GM12878 (cell line): ENCODE measurements around the gene VIPR1. TPM values are rescaled to one million over a fixed set of nuclear protein-coding genes. Genes with fewer than 3 reads are reported as not detected.

Source experiments
- ATAC-seq: fragments of 200-7000 bp; cut with Tn5 transposase; 3 replicates; pipeline ENCODE4 v1.9.1; 2020; ENCODE audit warnings: mild to moderate bottlenecking, moderate library complexity
- BruUV-seq: library from RNA; stranded (reverse); fragments of 400-500 nt; replicated peaks from 2 replicates; lab custom pipeline; 2021; lab: Mats Ljungman, UMichigan
- CTCF ChIA-PET: fragments of 300-600 bp; sonication (Branson Sonifier 250); formaldehyde crosslinking; extraction: SDS; loops from one replicate; lab custom pipeline; 2021; ENCODE audit warnings: inconsistent platforms; lab: Yijun Ruan, JAX
- POLR2A ChIA-PET: fragments of 350-600 bp; formaldehyde crosslinking; extraction: SDS; loops from one replicate; lab custom pipeline; 2021; ENCODE audit warnings: inconsistent platforms; lab: Charles Lee
- RAD21 ChIA-PET: fragments of 300-600 bp; sonication (Branson Sonifier 250); formaldehyde crosslinking; loops from one replicate; lab custom pipeline; 2023; ENCODE audit warnings: antibody characterized with exemption; ENCODE audit not compliant: unreplicated experiment; lab: Charles Lee
- SMC1A ChIA-PET: fragments of 300-600 bp; sonication (Branson Sonifier 250); formaldehyde crosslinking; loops from one replicate; lab custom pipeline; 2023; ENCODE audit not compliant: unreplicated experiment, uncharacterized antibody; lab: Charles Lee
- DNase-seq: peaks from one replicate; pipeline ENCODE4 v3.0.0-alpha.2; 2011; ENCODE audit warnings: low read depth, low spot score
- FAIRE-seq: peaks from 3 replicates; lab custom pipeline; 2011; peaks lifted over from hg19 to GRCh38; lab: Jason Lieb, UNC
- H2AFZ ChIP-seq: 2 replicates; pipeline ENCODE4 v1.6.0; 2011; ENCODE audit warnings: low read depth, low read length, control low read depth; ENCODE audit not compliant: control insufficient read depth
- H3K27ac ChIP-seq: 2 replicates; pipeline ENCODE4 v1.5.1; 2011; ENCODE audit warnings: control low read depth; ENCODE audit not compliant: control insufficient read depth, insufficient read depth
- H3K27me3 ChIP-seq, 2 experiments: replicated peaks in 1 of 2; 2 replicates each; pipeline versions ENCODE4 v1.6.0 to v1.6.1; 2011; ENCODE audit warnings: low read length in 1 of 2; ENCODE audit not compliant: control insufficient read depth in 2 of 2, insufficient read depth in 2 of 2
- H3K36me3 ChIP-seq, 2 experiments: 2 replicates each; pipeline ENCODE4 v1.5.1; 2011; ENCODE audit warnings: low read length in 1 of 2; ENCODE audit not compliant: control insufficient read depth in 2 of 2, insufficient read depth in 2 of 2
- H3K4me1 ChIP-seq: 2 replicates; pipeline ENCODE4 v1.6.1; 2011; ENCODE audit warnings: mild to moderate bottlenecking, low read length, moderate library complexity, mixed read lengths; ENCODE audit not compliant: control insufficient read depth, insufficient read depth
- H3K4me2 ChIP-seq: 2 replicates; pipeline ENCODE4 v1.6.0; 2011; ENCODE audit warnings: control low read depth; ENCODE audit not compliant: control insufficient read depth, insufficient read depth
- H3K4me3 ChIP-seq: fragments of 200-600 bp; sonication (generic); 2 replicates; pipeline ENCODE4 v1.5.1; 2016
- H3K79me2 ChIP-seq: 2 replicates; pipeline ENCODE4 v1.6.0; 2011; ENCODE audit warnings: low read length; ENCODE audit not compliant: control insufficient read depth, insufficient read depth
- H3K9ac ChIP-seq: 2 replicates; pipeline ENCODE4 v1.8.0; 2011; ENCODE audit warnings: low read length, control low read depth, mixed read lengths; ENCODE audit not compliant: control insufficient read depth, insufficient read depth
- H3K9me3 ChIP-seq: replicated peaks from 3 replicates; pipeline ENCODE4 v1.5.1; 2011; ENCODE audit warnings: mild to moderate bottlenecking, low read length; ENCODE audit not compliant: control insufficient read depth, insufficient read depth
- H4K20me1 ChIP-seq: 2 replicates; pipeline ENCODE4 v1.6.0; 2011; ENCODE audit not compliant: control insufficient read depth, insufficient read depth
- ATF3 ChIP-seq: IDR thresholded peaks from 2 replicates; pipeline ENCODE4 v1.6.1; 2011; ENCODE audit warnings: low read depth, mild to moderate bottlenecking, low read length, moderate library complexity, borderline replicate concordance; ENCODE audit errors: extremely low read depth
- ATF7 ChIP-seq: fragments of 450-650 bp; IDR thresholded peaks from 2 replicates; pipeline ENCODE4 v1.6.1; 2016; ENCODE audit warnings: low read depth, mild to moderate bottlenecking
- BACH1 ChIP-seq: fragments of 450-650 bp; IDR thresholded peaks from 2 replicates; pipeline ENCODE4 v1.6.1; 2017; ENCODE audit warnings: mild to moderate bottlenecking, borderline replicate concordance
- BCL3 ChIP-seq: IDR thresholded peaks from 2 replicates; pipeline ENCODE4 v1.6.1; 2011; ENCODE audit warnings: borderline replicate concordance, low read depth, mild to moderate bottlenecking, moderate library complexity, low read length; ENCODE audit not compliant: insufficient read depth, poor library complexity, severe bottlenecking
- CHD1 ChIP-seq: IDR thresholded peaks from 2 replicates; pipeline ENCODE4 v1.6.1; 2012; ENCODE audit warnings: low read depth, low read length, improper control_type of control experiment
- CREM ChIP-seq: IDR thresholded peaks from 2 replicates; pipeline ENCODE4 v1.6.1; 2014; ENCODE audit warnings: antibody characterized with exemption, low read depth
- GATAD2B ChIP-seq: fragments of 450-650 bp; conservative IDR thresholded peaks from 2 replicates; pipeline ENCODE4 v1.6.1; 2017; ENCODE audit warnings: low read depth, mild to moderate bottlenecking, moderate library complexity
- JUNB ChIP-seq: IDR thresholded peaks from 2 replicates; pipeline ENCODE4 v1.6.1; 2016; ENCODE audit warnings: antibody characterized with exemption, mild to moderate bottlenecking
- KDM1A ChIP-seq: fragments of 200-600 bp; sonication (generic); IDR thresholded peaks from 2 replicates; pipeline ENCODE4 v1.6.1; 2016; ENCODE audit warnings: borderline replicate concordance
- MXI1 ChIP-seq: fragments of 150-350 bp; IDR thresholded peaks from 2 replicates; pipeline ENCODE4 v1.6.1; 2011; ENCODE audit warnings: low read depth, mild to moderate bottlenecking, inconsistent platforms, low read length, improper control_type of control experiment
- RFX5 ChIP-seq: IDR thresholded peaks from 2 replicates; pipeline ENCODE4 v1.6.1; 2011; ENCODE audit warnings: low read depth, low read length, improper control_type of control experiment
- SKIL ChIP-seq: fragments of 450-650 bp; IDR thresholded peaks from 2 replicates; pipeline ENCODE4 v1.6.1; 2017; ENCODE audit warnings: mild to moderate bottlenecking, low read depth, inconsistent platforms; ENCODE audit not compliant: poor library complexity, severe bottlenecking
- SRF ChIP-seq, 2 experiments: IDR thresholded peaks; 2 replicates each; pipeline ENCODE4 v1.6.1; 2011; ENCODE audit warnings: low read depth in 2 of 2, low read length in 2 of 2, mild to moderate bottlenecking in 1 of 2, moderate library complexity in 1 of 2
- SUPT20H ChIP-seq: IDR thresholded peaks from 2 replicates; pipeline ENCODE4 v1.6.1; 2011; ENCODE audit warnings: low read depth, mild to moderate bottlenecking, low read length, moderate library complexity, borderline replicate concordance; ENCODE audit not compliant: control insufficient read depth
- TARDBP ChIP-seq: IDR thresholded peaks from 2 replicates; pipeline ENCODE4 v1.6.1; 2016; ENCODE audit warnings: borderline replicate concordance
- ZNF24 ChIP-seq: fragments of 450-650 bp; IDR thresholded peaks from 2 replicates; pipeline ENCODE4 v1.6.1; 2017; ENCODE audit warnings: antibody characterized with exemption, mild to moderate bottlenecking
- ZNF274 ChIP-seq: IDR thresholded peaks from one replicate; pipeline ENCODE4 v1.8.0; 2011; ENCODE audit not compliant: insufficient read length, insufficient read depth
- WGBS: methylation state at CpG from one replicate; pipeline ENCODE4 v1.1.6; 2016; ENCODE audit warnings: low lambda C conversion rate; ENCODE audit not compliant: insufficient replicate concordance, insufficient coverage; ENCODE audit errors: missing lambda C conversion rate; 5-methylcytosine and 5-hydroxymethylcytosine counted together
- in situ Hi-C: fragments of 300-500 bp; cut with MboI; formaldehyde crosslinking; loops from 9 replicates; pipeline ENCODE4 v1.14.3; 2018; ENCODE audit warnings: mixed read lengths
- intact Hi-C: fragments of 100-400 bp; cut with micrococcal nuclease; formaldehyde crosslinking; loops from one replicate; pipeline ENCODE4 v1.14.2; 2022; ENCODE audit not compliant: unreplicated experiment
- polyA plus RNA-seq, 11 experiments: library from polyadenylated mRNA; depleted of rRNA in 4 of 11; unstranded in 6 of 11; stranded (reverse) in 5 of 11; fragments of >200 nt; fragmentation: Nextera tagmentation in 4 of 11; fragmentation: Illumina TruSeq in 1 of 11; extraction: Ambion mirVana in 4 of 11; extraction: Trizol in 1 of 11; gene quantifications; 1 replicate in 1 of 11; 2 replicates in 10 of 11; pipeline versions ENCODE4 v1.2.1 to v1.2.3, GENCODE V29; 2011 to 2016; ENCODE audit warnings: inconsistent platforms in 2 of 11, missing spikeins in 2 of 11, low read depth in 1 of 11
- total RNA-seq, 4 experiments: library from RNA; depleted of rRNA in 3 of 4; stranded (reverse); fragments of >200 nt in 3 of 4; fragmentation: Illumina TruSeq in 1 of 4; extraction: Trizol in 1 of 4; gene quantifications; 2 replicates each; pipeline versions ENCODE4 v1.2.1 to v1.2.3, GENCODE V29; 2013 to 2021

VIPR1 gene
- total and polyA plus RNA-seq, 10 of the 15 experiments (the other 5 are each of a cell fraction or from before 2014, with no cell fraction given): 0.03 to 0.28 (median 0.12) TPM; not detected in 6

- peaks cover under 1% of the 10 kb centered on the region; the same call in 2 of the 3 replicates for H3K9me3 ChIP-seq
- in situ Hi-C loops: loop anchor here (10.0 kb wide), 1 partner anchor 175 kb away; no protein-coding TSS in a partner anchor
- TF ChIP-seq BCL3: no peak
- no peak for TF ChIP-seq SKIL
- no peak for TF ChIP-seq SRF (IDR thresholded peaks at IDR 0.05; ENCODE audit: low read depth in 2 of 2, low read length in 2 of 2)
- TF ChIP-seq TARDBP: no peak
- TF ChIP-seq ATF3: no peak
- TF ChIP-seq ZNF24: no peak
- no peak for TF ChIP-seq MXI1
- no peak for TF ChIP-seq KDM1A
- no peak for TF ChIP-seq BACH1
- TF ChIP-seq CHD1: no peak
- no peak for TF ChIP-seq JUNB
- no peak for TF ChIP-seq ATF7
- no peak for TF ChIP-seq SUPT20H
- no peak for TF ChIP-seq ZNF274
- TF ChIP-seq RFX5: no peak
- no peak for TF ChIP-seq CREM
- TF ChIP-seq GATAD2B: no peak
- ATAC-seq (no peak), DNase-seq (no peak), FAIRE-seq (no peak)
- 64% methylated on average over 2 of the region's 2 CpGs for WGBS
- H3K4me2 ChIP-seq: no peak overlapping the region
- no peaks in the 10 kb centered on the region for H3K79me2 ChIP-seq
- ChIA-PET POLR2A (no interaction called here), SMC1A (no interaction called here), CTCF (no interaction called here), RAD21 (no interaction called here)
- H3K9ac ChIP-seq: no peak overlapping the region
- intact Hi-C loops: loop anchor here (5.0 kb wide), 1 partner anchor 173 kb away; no protein-coding TSS in a partner anchor
- no peaks in the 10 kb centered on the region for H4K20me1 ChIP-seq
- BruUV-seq: no TSS peak
- H3K27ac ChIP-seq: no peak overlapping the region
- H2AFZ ChIP-seq: no peak overlapping the region
- peaks cover 3 to 19% of the 10 kb centered on the region in 2 experiments for H3K36me3 ChIP-seq
- H3K27me3 ChIP-seq: no peaks in the 10 kb centered on the region
- no peaks in the 10 kb centered on the region for H3K4me1 ChIP-seq
- H3K4me3 ChIP-seq: no peak overlapping the region
Measured at GRCh38 chr3:42569593-42570142, 67.2 kb downstream of the VIPR1 start.
